NCI-H446 (cell line): ENCODE results near the gene HSPBAP1.
"Not testable (repeated sequence)": the region's sequence is repeated elsewhere in the genome, so short reads cannot be mapped to it uniquely, and the experiment has no call there.

Experiments used
- DNase-seq, 2 experiments: peaks; one replicate each; lab custom pipeline; 2025; lab: John Stamatoyannopoulos, UW

HSPBAP1 gene

GRCh38 chr3:122739172-122739571, 54.5 kb downstream of the HSPBAP1 start:
- no peak for DNase-seq

DNA sequence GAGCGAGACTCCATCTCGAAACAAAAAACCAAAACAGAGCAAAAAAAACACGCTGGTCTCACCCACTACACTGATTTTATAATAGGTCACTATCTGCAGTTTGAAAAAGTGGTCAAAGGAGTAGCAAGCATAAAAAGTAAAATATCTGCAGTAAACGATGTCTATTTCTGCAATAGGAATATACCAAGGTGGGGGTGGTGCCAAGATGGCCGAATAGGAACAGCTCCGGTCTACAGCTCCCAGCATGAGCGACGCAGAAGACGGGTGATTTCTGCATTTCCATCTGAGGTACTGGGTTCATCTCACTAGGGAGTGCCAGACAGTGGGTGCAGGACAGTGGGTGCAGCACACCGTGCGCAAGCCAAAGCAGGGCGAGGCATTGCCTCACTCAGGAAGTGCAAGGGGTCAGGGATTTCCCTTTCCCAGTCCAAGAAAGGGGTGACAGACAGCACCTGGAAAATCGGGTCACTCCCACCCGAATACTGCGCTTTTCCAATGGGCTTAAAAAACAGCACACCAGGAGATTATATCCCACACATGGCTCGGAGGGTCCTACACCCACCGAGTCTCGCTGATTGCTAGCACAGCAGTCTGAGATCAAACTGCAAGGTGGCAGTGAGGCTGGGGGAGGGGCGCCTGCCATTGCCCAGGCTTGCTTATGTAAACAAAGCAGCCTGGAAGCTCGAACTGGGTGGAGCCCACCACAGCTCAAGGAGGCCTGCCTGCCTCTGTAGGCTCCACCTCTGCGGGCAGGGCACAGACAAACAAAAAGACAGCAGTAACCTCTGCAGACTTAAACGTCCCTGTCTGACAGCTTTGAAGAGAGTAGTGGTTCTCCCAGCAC, 60.7 kb downstream of the HSPBAP1 start:
- not testable (repeated sequence) for DNase-seq

DNA sequence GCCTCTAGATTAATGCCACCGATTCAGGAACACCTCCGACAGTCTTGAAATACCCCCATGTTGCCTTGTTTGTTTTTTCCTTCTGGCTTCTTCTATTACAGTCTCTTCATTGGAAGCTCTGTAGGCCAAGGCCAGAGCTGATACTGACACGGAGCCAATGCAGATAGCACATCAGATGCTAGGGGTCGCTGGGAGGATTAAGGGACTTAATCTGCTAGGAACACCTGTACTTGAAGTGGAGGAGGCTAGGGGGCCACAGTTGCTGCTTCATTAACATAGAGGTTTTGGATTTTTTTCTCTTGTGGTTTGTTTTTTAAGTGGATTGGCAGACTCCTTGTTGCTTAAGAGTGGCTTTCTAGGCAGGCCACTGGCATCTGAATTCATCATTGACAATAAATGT, 63.4 kb downstream of the HSPBAP1 start:
- no peak for DNase-seq

DNA sequence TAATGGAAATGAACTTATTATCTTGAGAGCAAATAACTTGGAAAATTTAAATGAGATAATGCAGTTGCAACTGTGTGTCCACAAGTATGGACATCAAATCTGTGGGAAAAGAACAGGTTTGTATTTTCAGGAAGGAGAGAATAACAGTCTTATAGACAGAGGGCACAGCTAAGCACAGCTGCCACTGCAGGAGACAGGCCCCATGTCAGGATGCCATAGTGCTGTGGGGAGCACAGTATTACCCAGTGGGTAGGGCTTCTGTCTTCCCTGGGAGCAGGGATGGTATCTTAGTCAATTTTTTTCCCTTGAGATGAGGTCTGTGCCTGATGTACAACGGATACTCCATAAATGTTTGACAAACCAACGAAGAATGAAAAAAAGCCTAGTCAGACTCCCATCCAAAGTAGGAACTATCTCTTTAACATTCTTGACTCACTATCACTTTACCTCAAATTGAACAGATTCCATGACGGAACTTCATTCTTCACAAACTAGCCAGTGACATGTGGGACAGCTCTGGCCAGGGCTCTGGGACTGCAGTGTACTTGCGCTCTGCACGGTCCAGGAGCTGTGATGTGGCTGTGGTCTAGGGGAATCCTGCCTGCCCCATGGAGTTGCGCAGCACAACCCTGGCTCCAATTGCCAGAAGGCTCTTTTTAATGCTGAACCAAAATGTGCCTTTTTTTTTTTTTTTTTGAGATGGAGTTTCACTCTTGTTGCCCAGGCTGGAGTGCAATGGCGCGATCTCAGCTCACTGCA, 64.7 kb downstream of the HSPBAP1 start:
- no peak for DNase-seq

GRCh38 chr3:122728186-122728585, 65.4 kb downstream of the HSPBAP1 start:
- DNase-seq: peak in 1 of 2 experiments; percentile 16

GRCh38 chr3:122727766-122728165, 65.9 kb downstream of the HSPBAP1 start:
- peak; percentile 19 to 81 for DNase-seq

DNA sequence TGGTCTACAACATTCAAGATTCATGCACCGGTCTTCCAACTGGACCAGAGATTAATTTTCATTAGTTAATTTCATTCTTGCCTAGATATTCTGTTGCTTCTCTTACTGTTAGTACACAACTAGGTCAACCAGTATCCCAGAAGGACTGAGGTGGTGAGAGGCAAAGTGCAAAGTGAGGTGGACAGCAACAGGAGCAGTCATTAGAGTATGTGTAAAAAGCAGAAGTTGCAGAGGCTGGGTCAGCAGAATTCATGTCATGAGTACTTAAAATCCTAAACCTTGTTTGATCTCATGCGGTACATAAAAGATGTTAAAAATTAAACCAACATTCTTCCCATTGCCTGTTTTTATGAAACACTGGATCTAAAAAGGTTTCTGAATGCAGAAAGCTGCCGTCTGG, 66.3 kb downstream of the HSPBAP1 start:
- no peak for DNase-seq

DNA sequence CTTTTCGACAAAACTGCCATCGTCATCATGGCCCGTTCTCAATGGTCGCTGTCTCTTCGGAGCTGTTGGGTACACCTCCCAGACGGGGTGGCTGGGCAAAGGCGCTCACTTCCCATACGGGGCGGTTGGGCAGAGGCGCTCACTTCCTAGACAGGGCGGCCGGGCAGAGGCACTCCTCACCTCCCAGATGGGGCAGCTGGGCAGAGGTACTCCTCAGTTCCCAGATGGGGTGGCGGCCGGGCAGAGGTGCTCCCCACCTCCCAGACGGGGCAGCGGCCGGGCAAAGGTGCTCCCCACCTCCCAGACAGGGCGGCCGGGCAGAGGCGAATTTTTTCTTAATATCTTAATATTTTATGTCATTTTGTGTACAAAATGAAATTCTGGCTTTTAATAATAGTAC, 68.5 kb downstream of the HSPBAP1 start:
- DNase-seq: no peak

GRCh38 chr3:122719273-122719921, 74.2 kb downstream of the HSPBAP1 start:
- DNase-seq: no peak

GRCh38 chr3:122716667-122717066, 77.0 kb downstream of the HSPBAP1 start:
- DNase-seq: no peak

DNA sequence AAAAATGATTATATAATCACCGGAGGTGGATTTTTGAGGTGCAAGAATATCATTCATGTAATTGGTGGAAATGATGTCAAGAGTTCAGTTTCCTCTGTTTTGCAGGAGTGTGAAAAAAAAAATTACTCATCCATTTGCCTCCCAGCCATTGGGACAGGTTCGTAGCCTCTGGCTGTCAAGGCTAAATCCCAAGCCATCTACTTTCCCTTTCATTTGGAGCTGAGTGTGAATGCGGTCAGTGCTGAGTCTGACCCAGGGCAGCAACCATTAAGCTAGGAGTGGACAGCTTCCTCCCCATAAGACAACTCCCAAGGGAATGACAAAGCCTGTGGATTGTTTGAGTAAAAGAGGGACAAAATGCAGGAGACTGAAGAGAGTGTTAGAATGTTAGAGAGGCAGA, 79.4 kb downstream of the HSPBAP1 start:
- no peak for DNase-seq

GRCh38 chr3:122710616-122711251, 82.9 kb downstream of the HSPBAP1 start:
- not testable (repeated sequence) for DNase-seq

DNA sequence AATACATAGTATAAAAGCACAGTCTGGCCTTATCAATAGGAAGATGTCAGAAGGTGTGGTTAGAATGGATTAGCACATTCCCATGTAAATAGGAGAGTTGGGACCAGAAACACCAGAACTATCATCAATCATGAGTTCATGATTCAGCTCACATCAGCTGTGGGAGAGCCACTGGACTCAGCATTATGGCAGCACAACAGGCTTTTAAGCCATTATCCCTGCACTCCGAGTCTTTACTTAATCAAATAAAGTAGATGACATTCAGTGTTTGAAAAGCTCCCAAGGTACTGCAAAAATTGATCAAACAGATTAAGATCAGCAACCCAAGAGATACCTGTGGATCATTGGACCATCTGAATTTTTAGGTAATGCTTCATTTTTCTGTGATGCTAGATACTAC, 88.3 kb downstream of the HSPBAP1 start:
- DNase-seq: no peak

GRCh38 chr3:122700193-122700592, 93.4 kb downstream of the HSPBAP1 start:
- DNase-seq: no peak

DNA sequence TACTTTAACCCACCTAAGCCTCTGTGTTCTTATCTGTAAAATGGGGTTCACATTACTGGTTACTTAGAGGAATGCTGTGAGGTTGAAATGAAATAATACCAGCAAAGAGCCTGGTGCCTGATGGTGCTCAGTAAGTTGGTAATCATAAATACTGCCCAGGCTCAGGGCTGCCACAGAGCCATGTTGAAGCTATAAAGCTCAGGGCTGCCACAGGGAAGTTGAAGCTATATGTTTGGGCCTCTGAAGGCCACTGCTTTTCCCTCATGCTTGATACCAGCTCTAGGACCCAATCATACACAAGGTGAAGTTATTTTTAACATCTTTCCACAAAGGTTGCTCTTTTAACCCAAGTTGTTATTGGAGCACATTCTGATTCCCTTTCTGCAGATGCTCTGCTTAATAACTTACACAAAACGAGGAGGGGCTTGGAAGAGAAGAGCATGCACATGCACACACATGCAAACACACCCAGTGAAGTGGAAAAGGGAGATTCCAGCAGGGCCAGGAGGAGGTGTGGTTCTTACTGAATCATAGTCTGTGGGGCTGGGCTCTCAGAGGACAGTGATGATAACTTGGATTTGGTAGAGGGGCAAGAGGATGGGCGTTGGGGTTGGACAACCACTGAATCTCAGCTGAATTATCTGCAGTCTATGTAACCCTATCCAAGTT, 95.5 kb downstream of the HSPBAP1 start:
- no peak for DNase-seq

- no peak for DNase-seq
These were observed 97.6 kb downstream of the HSPBAP1 start for GRCh38 chr3:122695927-122696561.

DNA sequence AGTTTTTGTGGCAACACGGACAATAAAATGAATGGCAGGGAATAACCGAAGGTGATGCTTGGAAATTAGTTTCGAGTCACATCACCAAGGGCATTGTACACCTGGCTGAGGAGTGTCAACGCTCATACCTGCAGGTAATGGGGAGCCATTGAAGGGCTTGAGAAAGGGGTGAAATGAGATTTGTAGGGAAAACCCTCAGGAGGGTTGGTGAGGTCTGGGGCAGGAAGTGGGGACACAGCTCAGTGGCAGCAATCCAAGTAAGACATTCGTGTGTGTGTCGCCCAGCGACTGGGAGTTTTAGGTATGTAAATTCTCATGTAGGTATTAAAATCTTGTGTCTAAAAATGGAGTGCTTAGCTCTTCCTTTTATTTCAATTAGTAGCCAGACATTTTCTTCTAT, 98.7 kb downstream of the HSPBAP1 start:
- no peak for DNase-seq

DNA sequence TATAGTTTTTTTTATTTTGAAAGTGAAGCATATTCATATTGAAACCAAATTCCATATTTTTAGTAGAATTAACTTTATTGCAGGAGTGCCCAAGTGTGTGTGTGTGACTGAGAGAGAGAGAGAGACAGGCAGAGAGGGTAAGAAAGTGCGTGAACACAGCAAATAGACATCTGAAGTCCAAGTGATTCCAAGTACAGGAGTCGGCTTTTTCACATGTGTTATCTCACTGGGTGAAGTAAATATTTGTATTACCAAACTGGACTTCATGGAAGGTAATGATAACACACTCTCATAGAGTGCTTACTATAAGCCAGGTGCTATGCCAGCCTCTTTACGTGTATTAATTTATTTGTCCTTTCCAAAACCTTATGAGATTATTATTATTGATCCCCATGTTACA, 101.0 kb downstream of the HSPBAP1 start:
- DNase-seq: no peak

GRCh38 chr3:122691195-122691594, 102.4 kb downstream of the HSPBAP1 start:
- DNase-seq: peak in 1 of 2 experiments; percentile 43

GRCh38 chr3:122690096-122690495, 103.5 kb downstream of the HSPBAP1 start:
- DNase-seq: no peak
